B cell (primary cell): ENCODE results near the gene HDAC9.

Experiments used
- CTCF ChIP-seq: fragments of 200-600 bp; IDR thresholded peaks from one replicate; pipeline ENCODE4 v1.8.0; 2022; ENCODE audit warnings: antibody characterized with exemption, mild to moderate bottlenecking
- EZH2 ChIP-seq: IDR thresholded peaks from 2 replicates; pipeline ENCODE4 v1.6.1; 2012; ENCODE audit warnings: borderline replicate concordance, low read depth, mild to moderate bottlenecking, moderate library complexity, low read length; ENCODE audit not compliant: insufficient read depth, poor library complexity, severe bottlenecking

DNA sequence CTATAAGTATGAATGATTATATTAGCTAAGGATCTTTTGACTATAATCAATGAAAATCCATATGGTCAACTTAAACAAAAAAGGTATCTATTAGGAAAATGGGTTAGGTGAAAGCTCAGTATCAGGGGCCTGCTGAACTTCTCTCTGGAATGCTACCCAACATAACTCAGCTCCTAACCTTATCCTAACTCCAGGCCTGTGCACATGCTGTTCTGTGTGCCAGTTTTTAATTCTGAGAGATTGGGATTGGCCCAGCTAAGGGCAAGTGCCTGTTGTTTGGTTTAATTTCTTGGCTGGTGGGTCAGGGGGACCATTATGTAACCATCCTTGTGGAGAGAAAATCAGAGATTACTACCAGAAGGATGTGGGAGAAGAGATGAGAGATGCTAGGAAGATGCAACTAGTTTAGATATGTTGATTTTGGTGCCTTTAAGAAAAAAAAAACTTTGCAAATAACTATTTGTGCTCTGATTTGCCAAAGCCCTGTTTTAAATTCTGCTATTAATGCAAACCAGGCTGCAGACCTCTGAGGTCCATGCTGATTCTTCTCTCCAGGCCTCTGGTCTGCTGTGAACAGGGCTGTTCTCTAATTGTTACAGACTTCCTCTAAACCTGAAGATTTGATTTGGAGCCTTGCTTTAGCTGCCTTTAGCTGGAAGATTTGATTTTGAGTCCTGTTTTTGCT lies 23.9 kb upstream of the HDAC9 start:
- no peak for TF ChIP-seq CTCF
- TF ChIP-seq EZH2, result no peak
